ENCODE data around the gene FAM81B. TPM values are rescaled to one million over a fixed set of nuclear protein-coding genes. Genes with fewer than 3 reads are reported as not detected.
A peak's percentile ranks its signal among the peaks of the same experiment; 100 is the strongest.

Gene FAM81B
- total and polyA plus RNA-seq, 5 experiments from 2014 or later, result not detected

- DNase-seq (no peak), ATAC-seq (no peak)
- Mint-ChIP-seq H3K4me1 (peaks cover 0 to 3% (median 0%) of the 10 kb centered on the region in 4 donors), H3K27ac (no peak overlapping the region), H3K9me3 (no peaks in the 10 kb centered on the region), H3K36me3 (no peaks in the 10 kb centered on the region), H3K27me3 (peaks cover 9 to 23% (median 13%) of the 10 kb centered on the region in 5 donors), H3K4me3 (no peak overlapping the region)
- POLR2A ChIA-PET, result no interaction called here
Measured at GRCh38 chr5:95411474-95411873, 20.3 kb downstream of the FAM81B start.

- DNase-seq (no peak), ATAC-seq (no peak)
- H3K27me3 Mint-ChIP-seq, result peaks cover 0 to 5% (median 2%) of the 10 kb centered on the region in 5 donors
- POLR2A ChIA-PET, result no interaction called here
- H3K4me3 Mint-ChIP-seq, result no peak overlapping the region
- no peaks in the 10 kb centered on the region for H3K4me1 Mint-ChIP-seq
- H3K9me3 Mint-ChIP-seq, result no peaks in the 10 kb centered on the region
- H3K27ac Mint-ChIP-seq, result no peak overlapping the region
- H3K36me3 Mint-ChIP-seq, result no peaks in the 10 kb centered on the region
Measured at GRCh38 chr5:95414451-95414850, 23.3 kb downstream of the FAM81B start.

DNA sequence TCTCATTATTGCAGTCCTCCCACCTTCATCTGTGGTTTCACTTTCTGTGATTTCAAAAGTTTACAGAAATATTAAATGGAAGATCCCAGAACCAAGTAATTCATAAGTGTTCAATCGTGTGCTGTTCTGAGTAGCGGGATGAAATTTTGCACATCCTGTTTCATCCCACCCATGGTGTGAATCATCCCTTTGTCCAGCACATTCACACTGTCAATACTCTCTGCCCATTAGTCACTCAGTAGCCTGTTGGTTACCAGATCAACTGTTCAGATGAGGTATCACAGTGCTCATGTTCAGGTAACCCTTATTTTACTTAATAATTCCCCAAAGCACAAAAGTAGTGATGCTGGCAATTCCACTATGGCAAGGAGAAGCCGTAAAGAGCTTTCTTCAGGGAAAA lies 26.8 kb downstream of the FAM81B start:
- no peak overlapping the region for H3K27ac Mint-ChIP-seq
- H3K36me3 Mint-ChIP-seq, result no peaks in the 10 kb centered on the region
- H3K4me3 Mint-ChIP-seq, result no peak overlapping the region
- POLR2A ChIA-PET, result no interaction called here
- no peak for ATAC-seq
- H3K27me3 Mint-ChIP-seq, result peaks cover 0 to 12% (median 4%) of the 10 kb centered on the region in 5 donors
- H3K9me3 Mint-ChIP-seq, result no peaks in the 10 kb centered on the region
- DNase-seq, result no peak
- no peaks in the 10 kb centered on the region for H3K4me1 Mint-ChIP-seq

- Mint-ChIP-seq H3K9me3 (peaks cover 0 to under 1% (median 0%) of the 10 kb centered on the region in 9 donors), H3K4me3 (no peak overlapping the region), H3K4me1 (no peaks in the 10 kb centered on the region), H3K36me3 (no peaks in the 10 kb centered on the region), H3K27ac (no peak overlapping the region), H3K27me3 (peaks cover 0 to 9% (median 5%) of the 10 kb centered on the region in 5 donors)
- no peak for ATAC-seq
- DNase-seq, result no peak
- POLR2A ChIA-PET, result no interaction called here
Measured at GRCh38 chr5:95422838-95423237, 31.7 kb downstream of the FAM81B start.

GRCh38 chr5:95424016-95424415 lies 32.9 kb downstream of the FAM81B start:
- H3K4me1 Mint-ChIP-seq, result no peaks in the 10 kb centered on the region
- H3K9me3 Mint-ChIP-seq, result peaks cover 0 to 2% (median 0%) of the 10 kb centered on the region in 9 donors
- no peak overlapping the region for H3K4me3 Mint-ChIP-seq
- DNase-seq, result no peak
- H3K36me3 Mint-ChIP-seq, result no peaks in the 10 kb centered on the region
- H3K27me3 Mint-ChIP-seq, result peaks cover 0 to 11% (median 5%) of the 10 kb centered on the region in 5 donors
- no peak for ATAC-seq
- POLR2A ChIA-PET, result no interaction called here
- H3K27ac Mint-ChIP-seq, result no peak overlapping the region

- H3K4me3 Mint-ChIP-seq, result no peak overlapping the region
- peaks cover 0 to 2% (median 0%) of the 10 kb centered on the region in 9 donors for H3K9me3 Mint-ChIP-seq
- no peaks in the 10 kb centered on the region for H3K36me3 Mint-ChIP-seq
- no peak overlapping the region for H3K27ac Mint-ChIP-seq
- DNase-seq, result no peak
- ATAC-seq, result no peak
- peaks cover 0 to 11% (median 5%) of the 10 kb centered on the region in 5 donors for H3K27me3 Mint-ChIP-seq
- H3K4me1 Mint-ChIP-seq, result no peaks in the 10 kb centered on the region
- POLR2A ChIA-PET, result no interaction called here
Measured at GRCh38 chr5:95424526-95424925, 33.4 kb downstream of the FAM81B start.

- H3K27me3 Mint-ChIP-seq, result peaks cover 0 to 10% (median 4%) of the 10 kb centered on the region in 5 donors
- no peak for DNase-seq
- peaks cover 0 to 4% (median 0%) of the 10 kb centered on the region in 9 donors for H3K9me3 Mint-ChIP-seq
- no peak overlapping the region for H3K4me3 Mint-ChIP-seq
- H3K4me1 Mint-ChIP-seq, result no peaks in the 10 kb centered on the region
- POLR2A ChIA-PET, result no interaction called here
- no peaks in the 10 kb centered on the region for H3K36me3 Mint-ChIP-seq
- no peak overlapping the region for H3K27ac Mint-ChIP-seq
- no peak for ATAC-seq
Measured at GRCh38 chr5:95426227-95426626, 35.1 kb downstream of the FAM81B start.

GRCh38 chr5:95432779-95433178 lies 41.6 kb downstream of the FAM81B start:
- POLR2A ChIA-PET, result no interaction called here
- no peak overlapping the region for H3K27ac Mint-ChIP-seq
- peaks cover 0 to 26% (median 11%) of the 10 kb centered on the region in 9 donors for H3K9me3 Mint-ChIP-seq
- no peak for DNase-seq
- H3K27me3 Mint-ChIP-seq, result peaks cover 0 to 16% (median 5%) of the 10 kb centered on the region in 5 donors
- ATAC-seq, result no peak
- H3K4me3 Mint-ChIP-seq, result no peak overlapping the region
- peaks cover 2 to 13% (median 6%) of the 10 kb centered on the region in 3 donors for H3K36me3 Mint-ChIP-seq
- H3K4me1 Mint-ChIP-seq, result no peaks in the 10 kb centered on the region

DNA sequence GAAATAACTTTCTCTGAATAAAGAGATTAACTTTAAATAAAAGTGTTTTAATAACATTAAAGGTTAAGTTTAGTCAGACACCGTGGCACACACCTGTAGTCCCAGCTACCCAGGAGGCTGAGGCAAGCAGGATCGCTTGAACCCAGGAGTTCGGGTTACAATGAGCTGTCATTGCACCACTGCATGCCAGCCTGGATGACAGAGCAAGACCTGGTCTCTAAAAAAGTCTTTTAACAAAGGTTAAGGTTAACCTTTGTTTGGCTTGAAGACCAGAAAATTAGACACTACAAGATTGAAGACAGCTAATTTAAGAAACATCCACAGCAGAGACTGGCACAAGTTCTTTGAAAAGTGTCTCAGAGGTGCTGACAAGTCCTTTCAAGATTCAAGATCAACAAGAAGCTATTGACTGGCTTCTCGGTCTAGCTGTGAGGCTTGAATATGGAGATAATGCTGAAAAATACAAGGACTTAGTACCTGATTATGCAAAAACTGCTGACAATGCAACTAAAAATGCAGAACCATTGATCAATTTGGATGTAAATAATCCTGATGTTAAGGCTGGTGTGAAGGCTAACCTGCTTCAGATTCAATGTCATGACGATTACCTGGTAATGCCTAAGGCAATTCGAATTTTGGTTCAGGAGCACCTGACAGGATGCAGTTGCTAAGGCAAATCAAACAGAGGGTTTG lies 48.8 kb downstream of the FAM81B start:
- no peak overlapping the region for H3K4me3 Mint-ChIP-seq
- H3K27me3 Mint-ChIP-seq, result peaks cover 0 to 20% (median 6%) of the 10 kb centered on the region in 5 donors
- no peak overlapping the region for H3K27ac Mint-ChIP-seq
- peaks cover 2 to 13% (median 3%) of the 10 kb centered on the region in 3 donors for H3K36me3 Mint-ChIP-seq
- H3K9me3 Mint-ChIP-seq, result peaks cover 0 to 8% (median 0%) of the 10 kb centered on the region in 9 donors
- no peak for DNase-seq
- no peaks in the 10 kb centered on the region for H3K4me1 Mint-ChIP-seq
- ATAC-seq, result no peak
- POLR2A ChIA-PET, result no interaction called here

DNA sequence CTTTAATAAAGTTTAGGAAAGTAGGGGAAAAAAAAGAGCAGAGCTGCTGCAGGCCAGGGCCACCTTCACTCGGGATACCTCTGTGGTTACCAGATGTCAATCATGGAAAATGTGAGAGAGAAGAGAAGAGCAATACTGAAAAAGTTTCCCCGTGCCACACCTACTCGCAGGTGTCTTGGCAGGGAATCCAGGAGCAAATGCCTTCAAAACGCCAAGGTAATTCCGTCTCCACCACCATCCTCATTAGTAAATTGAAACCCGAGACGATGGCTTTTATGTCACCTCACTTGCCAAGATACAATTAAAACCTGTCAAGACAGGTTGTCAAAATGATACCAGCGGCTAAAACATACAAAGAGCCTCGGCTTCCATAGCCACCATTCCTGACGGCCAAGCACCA lies 49.7 kb downstream of the FAM81B start:
- POLR2A ChIA-PET, result no interaction called here
- no peak for ATAC-seq
- H3K4me1 Mint-ChIP-seq, result no peaks in the 10 kb centered on the region
- peaks cover 0 to 4% (median 0%) of the 10 kb centered on the region in 9 donors for H3K9me3 Mint-ChIP-seq
- peaks cover 2 to 13% (median 3%) of the 10 kb centered on the region in 3 donors for H3K36me3 Mint-ChIP-seq
- no peak overlapping the region for H3K4me3 Mint-ChIP-seq
- no peak overlapping the region for H3K27ac Mint-ChIP-seq
- H3K27me3 Mint-ChIP-seq, result peaks cover 0 to 24% (median 9%) of the 10 kb centered on the region in 5 donors
- DNase-seq, result no peak

GRCh38 chr5:95441636-95442035 lies 50.5 kb downstream of the FAM81B start:
- DNase-seq (no peak), ATAC-seq (no peak)
- Mint-ChIP-seq H3K36me3 (peaks cover 2 to 13% (median 3%) of the 10 kb centered on the region in 3 donors), H3K27ac (no peak overlapping the region), H3K4me1 (no peaks in the 10 kb centered on the region), H3K27me3 (peaks cover 0 to 20% (median 10%) of the 10 kb centered on the region in 5 donors), H3K4me3 (no peak overlapping the region), H3K9me3 (no peaks in the 10 kb centered on the region)
- POLR2A ChIA-PET, result interaction anchor here (0.5 kb wide), 1 partner anchor 55 kb away, joined by 4 read pairs; no protein-coding TSS in a partner anchor

GRCh38 chr5:95445442-95445841 lies 54.3 kb downstream of the FAM81B start:
- Mint-ChIP-seq H3K27me3 (peaks cover 0 to 16% (median 8%) of the 10 kb centered on the region in 5 donors), H3K36me3 (peaks cover 0 to 12% (median 2%) of the 10 kb centered on the region in 3 donors), H3K4me1 (peaks cover 0 to 2% (median 0%) of the 10 kb centered on the region in 4 donors), H3K4me3 (no peak overlapping the region), H3K27ac (peak overlapping the region in 1 of 10 donors; percentile 6), H3K9me3 (no peaks in the 10 kb centered on the region)
- no peak for ATAC-seq
- no peak for DNase-seq
- POLR2A ChIA-PET, result no interaction called here

GRCh38 chr5:95445995-95446394 lies 54.8 kb downstream of the FAM81B start:
- H3K4me3 Mint-ChIP-seq, result no peak overlapping the region
- POLR2A ChIA-PET, result no interaction called here
- H3K9me3 Mint-ChIP-seq, result no peaks in the 10 kb centered on the region
- H3K36me3 Mint-ChIP-seq, result peaks cover 0 to 7% (median 2%) of the 10 kb centered on the region in 3 donors
- H3K27me3 Mint-ChIP-seq, result peaks cover 0 to 15% (median 3%) of the 10 kb centered on the region in 5 donors
- no peak overlapping the region for H3K27ac Mint-ChIP-seq
- ATAC-seq, result no peak
- no peak for DNase-seq
- H3K4me1 Mint-ChIP-seq, result peaks cover 0 to 2% (median 0%) of the 10 kb centered on the region in 4 donors
